Activated T-cell treated with anti-CD3 and anti-CD28 coated beads, Interleukin-2, amount 50 U/mL, for 24 hours (primary cell): ENCODE results near the gene PKMYT1.

ENCODE experiments used
- DNase-seq: peaks from one replicate; pipeline ENCODE4 v3.0.0-alpha.2; 2020
- H3K27ac Mint-ChIP-seq: 2 replicates; pipeline ENCODE4 v1.8.0; 2020; ENCODE audit warnings: mild to moderate bottlenecking, mixed read lengths
- H3K27me3 Mint-ChIP-seq: 2 replicates; pipeline ENCODE4 v1.8.0; 2020; ENCODE audit warnings: mixed read lengths
- H3K36me3 Mint-ChIP-seq: 2 replicates; pipeline ENCODE4 v1.8.0; 2020; ENCODE audit warnings: low read depth, mixed read lengths
- H3K4me1 Mint-ChIP-seq: 2 replicates; pipeline ENCODE4 v1.8.0; 2020; ENCODE audit warnings: low read depth, mixed read lengths
- H3K4me3 Mint-ChIP-seq: 2 replicates; pipeline ENCODE4 v1.8.0; 2020; ENCODE audit warnings: mild to moderate bottlenecking, moderate library complexity, mixed read lengths
- H3K9me3 Mint-ChIP-seq: 2 replicates; pipeline ENCODE4 v1.8.0; 2020; ENCODE audit warnings: mixed read lengths

PKMYT1 gene

GRCh38 chr16:2977440-2977839 is 2.8 kb downstream of the PKMYT1 start:
- DNase-seq: no peak
- H3K9me3 Mint-ChIP-seq: no peaks in the 10 kb centered on the region
- peaks cover 67% of the 10 kb centered on the region for H3K36me3 Mint-ChIP-seq
- H3K27me3 Mint-ChIP-seq: no peaks in the 10 kb centered on the region
- H3K27ac Mint-ChIP-seq: peak overlapping the region; percentile 33
- no peak overlapping the region for H3K4me3 Mint-ChIP-seq
- H3K4me1 Mint-ChIP-seq: peaks cover 23% of the 10 kb centered on the region

GRCh38 chr16:2976673-2977072 is 3.6 kb downstream of the PKMYT1 start:
- H3K27ac Mint-ChIP-seq: no peak overlapping the region
- peaks cover 19% of the 10 kb centered on the region for H3K4me1 Mint-ChIP-seq
- H3K9me3 Mint-ChIP-seq: no peaks in the 10 kb centered on the region
- DNase-seq: no peak
- H3K4me3 Mint-ChIP-seq: no peak overlapping the region
- peaks cover 75% of the 10 kb centered on the region for H3K36me3 Mint-ChIP-seq
- H3K27me3 Mint-ChIP-seq: no peaks in the 10 kb centered on the region

- no peaks in the 10 kb centered on the region for H3K9me3 Mint-ChIP-seq
- no peak overlapping the region for H3K4me3 Mint-ChIP-seq
- no peak overlapping the region for H3K27ac Mint-ChIP-seq
- no peak for DNase-seq
- H3K27me3 Mint-ChIP-seq: no peaks in the 10 kb centered on the region
- peaks cover 16% of the 10 kb centered on the region for H3K4me1 Mint-ChIP-seq
- H3K36me3 Mint-ChIP-seq: peaks cover 78% of the 10 kb centered on the region
Measured at GRCh38 chr16:2976201-2976600, 4.0 kb downstream of the PKMYT1 start.

- H3K4me3 Mint-ChIP-seq: no peak overlapping the region
- H3K27me3 Mint-ChIP-seq: no peaks in the 10 kb centered on the region
- H3K9me3 Mint-ChIP-seq: no peaks in the 10 kb centered on the region
Measured at GRCh38 chr16:2975161-2975795, 5.0 kb downstream of the PKMYT1 start.

GRCh38 chr16:2974319-2975056 is 5.8 kb downstream of the PKMYT1 start:
- Mint-ChIP-seq H3K27ac (peak overlapping the region; percentile 8), H3K9me3 (no peaks in the 10 kb centered on the region), H3K4me3 (no peak overlapping the region), H3K27me3 (no peaks in the 10 kb centered on the region), H3K4me1 (peaks cover 17% of the 10 kb centered on the region), H3K36me3 (peaks cover 81% of the 10 kb centered on the region)
- DNase-seq: no peak

More at GRCh38 chr16:2975161-2975795, 5.0 kb downstream of the PKMYT1 start:
- DNase-seq: no peak
- H3K27ac Mint-ChIP-seq: no peak overlapping the region
- peaks cover 83% of the 10 kb centered on the region for H3K36me3 Mint-ChIP-seq
- peaks cover 17% of the 10 kb centered on the region for H3K4me1 Mint-ChIP-seq

GRCh38 chr16:2973605-2974318 is 6.5 kb downstream of the PKMYT1 start:
- DNase-seq: no peak
- Mint-ChIP-seq H3K4me1 (peaks cover 16% of the 10 kb centered on the region), H3K36me3 (peaks cover 77% of the 10 kb centered on the region), H3K27ac (no peak overlapping the region), H3K27me3 (peaks cover 2% of the 10 kb centered on the region), H3K9me3 (no peaks in the 10 kb centered on the region), H3K4me3 (no peak overlapping the region)

- Mint-ChIP-seq H3K4me3 (no peak overlapping the region), H3K36me3 (peaks cover 74% of the 10 kb centered on the region), H3K4me1 (peaks cover 20% of the 10 kb centered on the region), H3K9me3 (no peaks in the 10 kb centered on the region), H3K27me3 (peaks cover 9% of the 10 kb centered on the region), H3K27ac (no peak overlapping the region)
- DNase-seq: no peak
Measured at GRCh38 chr16:2973093-2973492, 7.2 kb downstream of the PKMYT1 start.

GRCh38 chr16:2971985-2972784 is 8.1 kb downstream of the PKMYT1 start:
- Mint-ChIP-seq H3K36me3 (peaks cover 65% of the 10 kb centered on the region), H3K4me1 (peaks cover 20% of the 10 kb centered on the region), H3K4me3 (peak overlapping the region; percentile 11), H3K9me3 (no peaks in the 10 kb centered on the region), H3K27ac (peak overlapping the region; percentile 4), H3K27me3 (peaks cover 15% of the 10 kb centered on the region)
- no peak for DNase-seq

GRCh38 chr16:2971134-2971984 is 8.9 kb downstream of the PKMYT1 start:
- Mint-ChIP-seq H3K36me3 (peaks cover 56% of the 10 kb centered on the region), H3K9me3 (no peaks in the 10 kb centered on the region), H3K27me3 (peaks cover 18% of the 10 kb centered on the region), H3K4me3 (peak overlapping the region; percentile 83), H3K27ac (peak overlapping the region; percentile 23), H3K4me1 (peaks cover 20% of the 10 kb centered on the region)
- no peak for DNase-seq

- no peak for DNase-seq
- peaks cover 26% of the 10 kb centered on the region for H3K27me3 Mint-ChIP-seq
- peak overlapping the region; percentile 83 for H3K4me3 Mint-ChIP-seq
- H3K36me3 Mint-ChIP-seq: peaks cover 48% of the 10 kb centered on the region
- no peaks in the 10 kb centered on the region for H3K9me3 Mint-ChIP-seq
- H3K4me1 Mint-ChIP-seq: peaks cover 20% of the 10 kb centered on the region
- H3K27ac Mint-ChIP-seq: peak overlapping the region; percentile 23
Measured at GRCh38 chr16:2970563-2970962, 9.7 kb downstream of the PKMYT1 start.

GRCh38 chr16:2969545-2970521 is 10.4 kb downstream of the PKMYT1 start:
- H3K27ac Mint-ChIP-seq: peak overlapping the region; percentile 71
- peaks cover 41% of the 10 kb centered on the region for H3K36me3 Mint-ChIP-seq
- H3K4me1 Mint-ChIP-seq: peaks cover 23% of the 10 kb centered on the region
- H3K27me3 Mint-ChIP-seq: peaks cover 33% of the 10 kb centered on the region
- H3K4me3 Mint-ChIP-seq: peak overlapping the region; percentile 83
- no peaks in the 10 kb centered on the region for H3K9me3 Mint-ChIP-seq
- peak; percentile 85 for DNase-seq

- peak within 1 kb of the TSS; percentile 83 for H3K4me3 Mint-ChIP-seq
- peaks cover 27% of the 10 kb centered on the region for H3K4me1 Mint-ChIP-seq
- peak within 1 kb of the TSS; percentile 71 for H3K27ac Mint-ChIP-seq
- H3K27me3 Mint-ChIP-seq: peaks cover 40% of the 10 kb centered on the region
- no peaks in the 10 kb centered on the region for H3K9me3 Mint-ChIP-seq
- peaks cover 33% of the 10 kb centered on the region for H3K36me3 Mint-ChIP-seq
- DNase-seq: peak; percentile 90
Measured at GRCh38 chr16:2968738-2969544, 11.3 kb downstream of the PKMYT1 start, which contains the start of gene PAQR4. TSS of gene PAQR4 (plus strand) at chr16:2969348. CDS start at chr16:2969675, 327 bp downstream.
